Right ventricle myocardium superior (tissue), 1 donor: ENCODE results near the gene NLE1. TPM values are rescaled to one million over a fixed set of nuclear protein-coding genes. Genes with fewer than 3 reads are reported as not detected.
"Not testable (repeated sequence)": the region's sequence is repeated elsewhere in the genome, so short reads cannot be mapped to it uniquely, and the experiment has no call there.

Experiments
- ATAC-seq: fragments of 200-7000 bp; cut with Tn5 transposase; one replicate; pipeline ENCODE4 v1.9.1; 2020; ENCODE audit warnings: mild to moderate bottlenecking; ENCODE audit not compliant: poor library complexity
- DNase-seq: peaks from one replicate; pipeline ENCODE4 v3.0.0-alpha.2; 2020
- intact Hi-C: fragments of 100-400 bp; cut with DNase I; formaldehyde crosslinking; loops from one replicate; pipeline ENCODE4 v1.11.2; 2022
- total RNA-seq: library from RNA; stranded (reverse); fragmentation: NEBNext Ultra II Directional; extraction: Animal tissue kit (Norgen Biotek cat#: 25700); gene quantifications from one replicate; pipeline ENCODE4 v1.2.1, GENCODE V29; 2021
- donor health status: DM: no; HTN: yes; CAD: no; lungs with severe emphysema.

NLE1 gene
- total RNA-seq, 1 donor from 2014 or later, result 3.5 TPM

DNA sequence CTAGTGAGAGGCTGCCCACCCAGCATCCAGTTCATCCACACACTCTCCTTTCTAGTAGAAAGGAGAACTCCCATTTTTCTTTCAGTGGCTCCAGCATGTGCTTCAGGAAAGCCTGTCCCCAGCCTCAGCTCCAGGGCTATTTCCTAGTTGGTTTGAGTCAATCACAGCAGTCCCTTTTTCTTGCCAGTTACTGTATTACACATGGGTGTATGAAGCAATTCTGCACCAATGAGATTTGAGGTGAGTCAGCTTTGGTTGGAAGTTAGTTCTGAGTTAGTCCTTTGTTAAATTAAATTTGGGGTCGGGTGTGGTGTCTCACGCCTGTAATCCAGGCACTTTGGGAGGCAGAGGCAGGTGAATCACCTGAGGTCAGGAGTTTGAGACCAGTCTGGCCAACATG is 47.2 kb downstream of the NLE1 start:
- DNase-seq, result no peak
- intact Hi-C loops, result no loop called here
- ATAC-seq, result peak; percentile 31

GRCh38 chr17:35090707-35091106 is 51.4 kb downstream of the NLE1 start:
- intact Hi-C loops, DNase-seq, ATAC-seq: not testable (repeated sequence)

DNA sequence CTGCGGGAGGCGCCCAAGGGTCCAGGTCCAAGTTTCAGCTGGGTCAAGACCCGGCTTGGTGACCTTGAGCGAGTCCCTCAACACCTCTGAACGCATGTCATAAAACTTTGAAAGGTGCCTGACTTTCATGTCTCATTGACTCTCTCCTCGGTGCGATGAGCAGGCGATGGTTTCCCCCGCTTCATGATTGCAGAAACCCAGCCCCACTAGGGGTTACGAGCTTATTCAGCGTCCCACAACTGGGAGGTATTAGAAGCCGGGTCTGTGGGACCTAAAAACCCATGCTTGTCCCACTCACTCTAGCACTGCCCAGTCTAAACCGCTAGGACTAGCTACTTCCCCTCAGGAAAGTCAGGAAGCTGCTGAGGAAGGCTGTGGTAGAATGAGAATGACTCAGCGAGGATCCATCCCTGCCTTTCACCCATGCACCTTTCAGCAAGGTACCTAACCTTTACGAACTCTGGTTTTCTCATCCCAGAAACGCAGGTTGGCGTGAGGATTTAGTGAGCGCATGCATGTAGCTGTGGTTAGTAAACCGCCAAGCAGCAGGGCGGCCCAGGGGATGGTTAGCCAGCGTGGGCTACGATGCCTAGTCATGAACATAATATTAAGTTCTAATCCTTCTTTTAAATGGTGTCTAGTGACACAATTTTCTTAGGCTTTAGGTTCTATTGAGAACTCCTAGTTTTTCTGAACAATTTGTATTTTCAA is 52.4 kb downstream of the NLE1 start:
- intact Hi-C loops, result no loop called here
- no peak for DNase-seq

GRCh38 chr17:35088881-35089585 is 53.1 kb downstream of the NLE1 start:
- DNase-seq, result peak; percentile 93
- intact Hi-C loops, result no loop called here
- ATAC-seq, result peak; percentile 98

More for the DNA sequence above, 52.4 kb downstream of the NLE1 start:
- peak; percentile 26 for ATAC-seq

DNA sequence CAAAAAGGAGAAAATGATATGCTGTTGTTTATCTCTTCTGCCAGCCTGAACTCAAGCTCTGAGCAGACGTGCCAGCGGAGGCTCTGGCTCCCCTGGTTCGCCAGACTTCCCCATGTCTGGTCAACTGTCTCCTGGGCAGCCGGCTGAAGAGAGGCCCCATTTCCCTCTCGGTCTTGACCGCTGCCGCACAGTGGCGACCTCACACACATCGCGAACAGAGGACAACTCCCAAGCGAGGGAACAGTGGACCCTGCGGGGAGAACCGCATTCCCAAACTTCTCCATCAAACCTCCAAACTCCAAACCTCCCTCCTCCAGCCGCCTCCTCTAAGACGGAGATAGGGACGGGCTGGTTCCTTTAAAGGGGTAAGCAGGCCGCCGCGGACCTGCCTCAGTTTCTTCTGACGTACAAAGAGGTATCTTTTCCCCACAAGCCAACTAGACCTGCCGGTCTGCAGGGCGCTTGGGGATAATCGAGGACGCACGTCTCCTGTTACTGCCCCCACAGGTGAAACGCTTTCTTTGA is 53.7 kb downstream of the NLE1 start:
- DNase-seq (peak; percentile 72), ATAC-seq (peak; percentile 69)
- intact Hi-C loops, result no loop called here

DNA sequence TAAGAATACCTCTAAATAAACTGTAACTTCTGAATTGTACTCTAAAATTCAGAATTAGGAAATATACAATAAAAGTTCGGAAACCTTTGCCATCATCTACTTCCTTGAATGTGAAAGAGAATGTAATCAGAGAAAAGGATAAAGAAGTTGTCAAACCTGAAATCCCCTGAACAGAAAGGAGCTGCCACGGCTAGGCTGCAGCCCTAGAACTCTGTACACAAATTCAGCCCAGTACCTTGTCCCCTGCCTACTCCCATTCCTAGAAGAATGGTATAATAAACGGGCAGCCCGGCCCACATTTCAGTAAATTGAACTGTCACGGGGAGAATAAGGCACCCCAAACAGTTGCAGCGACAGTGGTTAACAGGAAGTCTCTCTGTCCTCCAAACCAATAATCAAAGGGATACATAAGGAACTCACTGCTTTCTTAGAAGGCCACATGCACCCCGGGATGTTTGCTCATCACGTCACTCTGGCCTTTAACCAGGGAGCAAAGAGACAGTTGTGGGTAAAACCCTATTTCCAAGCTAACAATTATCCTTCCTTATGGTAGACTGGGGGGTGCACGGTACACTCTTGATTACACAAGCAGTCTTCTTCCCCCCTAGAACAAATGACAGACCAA is 54.3 kb downstream of the NLE1 start:
- intact Hi-C loops, result no loop called here
- ATAC-seq (no peak), DNase-seq (no peak)

DNA sequence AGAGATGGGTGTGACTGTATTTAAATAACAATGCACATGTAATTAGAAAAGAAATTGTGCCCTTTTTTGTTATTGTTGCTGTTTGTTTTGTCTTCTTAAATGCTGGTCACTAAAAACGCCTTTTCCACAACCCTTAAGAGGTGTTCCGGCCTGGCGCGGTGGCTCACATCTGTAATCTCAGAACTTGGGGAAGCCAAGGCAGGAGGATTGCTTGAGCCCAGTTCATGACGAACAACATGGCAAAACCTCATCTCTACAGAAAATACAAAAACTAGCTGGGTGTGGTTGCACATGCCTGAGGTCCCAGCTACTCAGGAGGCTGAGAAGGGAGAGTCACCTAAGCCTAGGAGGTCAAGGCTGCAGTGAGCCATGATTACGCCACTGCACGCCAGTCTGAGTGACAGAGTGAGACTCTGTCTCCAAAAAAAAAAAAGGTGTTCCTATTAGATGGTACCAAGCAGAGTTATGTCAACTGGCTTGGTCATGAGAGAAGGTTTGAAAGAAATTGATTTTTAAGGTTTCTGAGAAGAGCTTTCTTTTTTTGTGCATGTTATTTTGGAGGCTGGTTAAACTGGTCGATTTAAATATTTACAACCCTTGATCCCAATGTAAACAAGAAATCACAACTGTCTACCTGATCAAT is 55.1 kb downstream of the NLE1 start:
- DNase-seq (no peak), ATAC-seq (no peak)
- intact Hi-C loops, result no loop called here

DNA sequence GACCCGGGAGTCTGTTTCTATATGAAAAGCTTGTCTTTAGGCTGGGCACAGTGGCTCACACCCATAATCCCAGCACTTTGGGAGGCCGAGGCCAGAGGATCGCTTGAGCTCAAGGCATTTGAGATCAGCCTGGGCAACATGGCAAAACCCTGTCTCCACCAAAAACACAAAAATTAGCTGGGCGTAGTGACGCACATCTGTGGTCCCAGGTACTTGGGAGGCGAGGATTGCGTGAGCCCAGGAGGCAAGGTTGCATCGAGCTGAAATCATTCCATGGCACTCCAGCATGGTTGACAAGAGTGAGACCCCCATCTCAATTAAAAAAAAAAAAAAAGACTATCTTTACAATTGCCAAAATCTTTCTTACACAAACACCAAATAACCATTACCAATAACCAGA is 55.9 kb downstream of the NLE1 start:
- no peak for ATAC-seq
- intact Hi-C loops, result no loop called here
- DNase-seq, result no peak

GRCh38 chr17:35084987-35085386 is 57.1 kb downstream of the NLE1 start:
- no peak for DNase-seq
- ATAC-seq, result no peak
- intact Hi-C loops, result no loop called here

DNA sequence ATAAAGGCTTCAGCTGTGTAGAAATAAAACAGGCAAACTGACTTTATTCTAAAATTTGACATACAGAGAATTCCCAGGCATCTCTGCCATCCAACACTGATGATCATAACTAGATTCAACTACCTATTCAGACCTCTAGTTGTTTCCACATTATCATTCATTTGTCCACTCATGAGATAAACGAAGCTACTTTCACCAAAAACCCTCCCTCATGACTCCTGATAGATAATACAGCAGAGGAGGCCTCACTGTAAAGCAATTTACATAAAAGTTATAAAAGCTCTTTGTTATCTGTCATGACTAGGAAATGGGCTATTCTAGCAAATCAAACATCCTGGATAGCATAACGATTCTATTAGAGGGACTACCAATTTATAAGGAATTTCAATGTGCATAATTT is 59.0 kb downstream of the NLE1 start:
- DNase-seq (no peak), ATAC-seq (no peak)
- intact Hi-C loops, result no loop called here

DNA sequence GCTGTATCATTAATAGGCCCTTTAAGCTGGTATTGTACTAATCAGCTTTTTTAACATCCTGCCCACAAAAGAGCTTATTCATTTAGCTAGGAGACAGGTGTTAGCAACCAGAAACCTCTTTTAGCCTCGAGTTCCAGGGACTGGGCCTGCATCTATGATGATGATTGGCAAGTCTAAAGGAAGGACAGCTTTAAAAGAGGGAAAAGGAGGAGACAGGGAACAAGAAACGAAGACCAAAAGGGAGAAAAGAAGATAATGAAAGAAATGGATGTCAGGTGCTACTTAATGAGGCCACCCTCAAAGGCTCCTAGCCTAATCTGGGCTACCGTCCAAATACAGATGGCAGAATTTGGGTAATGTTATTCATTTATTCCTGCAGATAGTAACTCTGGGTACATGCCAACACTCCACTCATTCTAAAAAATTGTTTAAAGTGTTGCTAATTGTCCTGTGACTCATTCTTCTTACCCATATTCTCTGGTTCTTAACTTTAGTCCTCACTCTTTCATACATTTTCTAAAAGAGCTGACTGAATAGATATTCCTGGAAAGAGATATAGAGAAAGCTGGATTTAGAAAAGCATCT is 59.9 kb downstream of the NLE1 start:
- no peak for ATAC-seq
- intact Hi-C loops, result no loop called here
- DNase-seq, result no peak

GRCh38 chr17:35081638-35082037 is 60.5 kb downstream of the NLE1 start:
- no peak for ATAC-seq
- intact Hi-C loops, result no loop called here

DNA sequence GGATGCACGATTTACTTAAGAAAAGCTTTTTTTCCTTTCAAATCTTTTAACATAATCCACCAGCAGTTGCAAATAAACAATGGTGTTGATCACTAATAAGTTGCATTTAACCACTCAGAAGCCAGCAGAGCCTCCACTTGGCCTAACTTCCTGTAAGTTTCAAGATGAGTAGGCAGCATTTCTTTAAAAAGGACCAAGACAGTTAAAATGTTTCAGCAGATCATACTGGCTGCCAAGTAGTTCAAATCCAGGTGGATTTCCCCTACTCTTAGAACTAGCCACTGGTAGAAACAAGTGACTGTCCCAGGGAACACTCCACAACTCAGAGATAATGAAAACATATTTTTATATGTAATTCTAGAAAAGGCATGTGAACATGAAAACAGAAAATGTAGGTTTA is 61.6 kb downstream of the NLE1 start:
- ATAC-seq, result no peak
- DNase-seq, result no peak
- intact Hi-C loops, result no loop called here

More at GRCh38 chr17:35081638-35082037, 60.5 kb downstream of the NLE1 start:
- DNase-seq, result no peak

GRCh38 chr17:35079547-35080423 is 62.3 kb downstream of the NLE1 start:
- ATAC-seq, result no peak
- intact Hi-C loops, result no loop called here
- DNase-seq, result no peak
